ENCODE results near the gene EXOC7. TPM values are rescaled to one million over a fixed set of nuclear protein-coding genes. Genes with fewer than 3 reads are reported as not detected.

Gene EXOC7
- total and polyA plus RNA-seq, 12 donors = 37.9 to 97.5 (median 82.1) TPM

- peaks cover 0 to 3% (median 0%) of the 10 kb centered on the region in 9 donors for H3K4me1 ChIP-seq
- no peaks in the 10 kb centered on the region for H3K9me3 ChIP-seq
- DNase-seq (no peak), ATAC-seq (no peak)
- peaks cover 0 to 100% (median 73%) of the 10 kb centered on the region in 9 donors for H3K36me3 ChIP-seq
- intact Hi-C loops (cut with DNase I) = loop anchor here in 1 of 10 donors (2.0 kb wide), 1 partner anchor 41 kb away; no protein-coding TSS in a partner anchor
- WGBS, 2 donors = 77 to 85% methylated on average over 17 of the region's 17 CpGs
- H3K4me3 ChIP-seq = no peak overlapping the region
- TF ChIP-seq CTCF (IDR thresholded peaks at IDR 0.05) = no peak
- H3K27ac ChIP-seq = no peak overlapping the region
- no peaks in the 10 kb centered on the region for H3K27me3 ChIP-seq
Measured at GRCh38 chr17:76053246-76054111, 50.1 kb downstream of the EXOC7 start.

- Histone ChIP-seq H3K27me3 (no peaks in the 10 kb centered on the region), H3K4me3 (no peak overlapping the region), H3K4me1 (peaks cover 0 to 3% (median 0%) of the 10 kb centered on the region in 9 donors), H3K27ac (no peak overlapping the region), H3K36me3 (peaks cover 0 to 100% (median 72%) of the 10 kb centered on the region in 9 donors), H3K9me3 (no peaks in the 10 kb centered on the region)
- no peak for TF ChIP-seq CTCF (IDR thresholded peaks at IDR 0.05)
- 93 to 97% methylated on average over 6 of the region's 6 CpGs for WGBS, 2 donors
- no peak for DNase-seq
- ATAC-seq = no peak
- intact Hi-C loops (cut with DNase I) = no loop called here
Measured at GRCh38 chr17:76051561-76051960, 52.0 kb downstream of the EXOC7 start.

GRCh38 chr17:76050538-76051467 lies 52.8 kb downstream of the EXOC7 start:
- no peak for ATAC-seq
- no peak for DNase-seq
- Histone ChIP-seq H3K4me1 (peaks cover 0 to 3% (median 0%) of the 10 kb centered on the region in 9 donors), H3K9me3 (no peaks in the 10 kb centered on the region), H3K36me3 (peaks cover 0 to 100% (median 72%) of the 10 kb centered on the region in 9 donors), H3K4me3 (no peak overlapping the region), H3K27me3 (no peaks in the 10 kb centered on the region), H3K27ac (no peak overlapping the region)
- TF ChIP-seq CTCF (IDR thresholded peaks at IDR 0.05) = no peak
- WGBS, 2 donors = 91 to 94% methylated on average over 11 of the region's 11 CpGs
- intact Hi-C loops (cut with DNase I) = no loop called here

Measured in heart right ventricle (tissue), 16 donors.